GM23248 (cell line): ENCODE results near the gene CUX1. TPM values are rescaled to one million over a fixed set of nuclear protein-coding genes. Genes with fewer than 3 reads are reported as not detected.

ENCODE experiments used
- DNase-seq: peaks from one replicate; pipeline ENCODE4 v3.0.0-alpha.2; 2015
- H2AFZ ChIP-seq: fragments of 200-600 bp; sonication (generic); 2 replicates; pipeline ENCODE4 v1.6.1; 2016; ENCODE audit warnings: antibody characterized with exemption
- H3F3A ChIP-seq: fragments of 200-600 bp; sonication (generic); 2 replicates; pipeline ENCODE4 v1.6.1; 2016; ENCODE audit warnings: mild to moderate bottlenecking, antibody characterized with exemption, mixed run types; ENCODE audit not compliant: insufficient read depth
- H3K27ac ChIP-seq: fragments of 200-600 bp; sonication (generic); 2 replicates; pipeline ENCODE4 v1.5.1; 2016; ENCODE audit warnings: mild to moderate bottlenecking
- H3K27me3 ChIP-seq: fragments of 200-600 bp; sonication (generic); replicated peaks from 2 replicates; pipeline ENCODE4 v1.6.1; 2016; ENCODE audit warnings: mild to moderate bottlenecking; ENCODE audit not compliant: insufficient read depth
- H3K36me3 ChIP-seq: fragments of 200-600 bp; sonication (generic); 2 replicates; pipeline ENCODE4 v1.6.1; 2016; ENCODE audit warnings: low read depth, mild to moderate bottlenecking
- H3K4me1 ChIP-seq: fragments of 200-600 bp; sonication (generic); 2 replicates; pipeline ENCODE4 v1.6.1; 2016; ENCODE audit warnings: mild to moderate bottlenecking; ENCODE audit not compliant: insufficient read depth
- H3K4me2 ChIP-seq: fragments of 200-600 bp; sonication (generic); one replicate; pipeline ENCODE4 v1.6.1; 2016; ENCODE audit warnings: mild to moderate bottlenecking; ENCODE audit not compliant: unreplicated experiment
- H3K4me3 ChIP-seq: fragments of 200-600 bp; sonication (generic); 2 replicates; pipeline ENCODE4 v1.5.1; 2016; ENCODE audit warnings: mild to moderate bottlenecking
- H3K79me2 ChIP-seq: fragments of 200-600 bp; sonication (generic); 2 replicates; pipeline ENCODE4 v1.6.1; 2016; ENCODE audit warnings: mild to moderate bottlenecking; ENCODE audit not compliant: insufficient read depth
- H3K9ac ChIP-seq: fragments of 200-600 bp; sonication (generic); 2 replicates; pipeline ENCODE4 v1.6.1; 2016; ENCODE audit warnings: mild to moderate bottlenecking
- H3K9me2 ChIP-seq: fragments of 200-600 bp; sonication (generic); 2 replicates; pipeline ENCODE4 v1.6.1; 2016; ENCODE audit warnings: mixed run types, mild to moderate bottlenecking, moderate library complexity; ENCODE audit not compliant: insufficient read depth
- H3K9me3 ChIP-seq: fragments of 200-600 bp; sonication (generic); one replicate; pipeline ENCODE4 v1.6.1; 2017; ENCODE audit warnings: low read depth
- H4K20me1 ChIP-seq: fragments of 200-600 bp; sonication (generic); 2 replicates; pipeline ENCODE4 v1.6.0; 2016; ENCODE audit not compliant: insufficient read depth
- EZH2 ChIP-seq: fragments of 200-600 bp; sonication (generic); IDR thresholded peaks from 2 replicates; pipeline ENCODE4 v1.6.1; 2018; ENCODE audit warnings: antibody characterized with exemption, mild to moderate bottlenecking; ENCODE audit not compliant: insufficient read depth, poor library complexity, severe bottlenecking
- EZH2phosphoT487 ChIP-seq: fragments of 200-600 bp; sonication (generic); IDR thresholded peaks from 2 replicates; pipeline ENCODE4 v1.6.1; 2018; ENCODE audit warnings: antibody characterized with exemption, moderate library complexity, mild to moderate bottlenecking, low read depth; ENCODE audit not compliant: insufficient read depth
- WGBS, 2 experiments: methylation state at CpG; one replicate each; pipeline ENCODE4 v1.1.6; 2015 to 2017; ENCODE audit warnings: low lambda C conversion rate in 2 of 2, low coverage in 1 of 2; ENCODE audit errors: missing lambda C conversion rate in 2 of 2; 5-methylcytosine and 5-hydroxymethylcytosine counted together
- in situ Hi-C: fragments of 300-500 bp; cut with MboI; formaldehyde crosslinking; loops from 2 replicates; pipeline ENCODE4 v1.15.0; 2020
- polyA plus RNA-seq: library from polyadenylated mRNA; unstranded; fragments of >200 nt; fragmentation: Nextera tagmentation; extraction: Ambion mirVana; gene quantifications from 2 replicates; pipeline ENCODE4 v1.2.1, GENCODE V29; 2016
- total RNA-seq: library from RNA; depleted of rRNA; stranded (reverse); fragments of >200 nt; shearing (Covaris generic); gene quantifications from 2 replicates; pipeline ENCODE4 v1.2.3, GENCODE V29; 2014

Gene CUX1
- total and polyA plus RNA-seq, 2 experiments from 2014 or later, result 30.2 to 34.9 TPM

GRCh38 chr7:101868191-101868950 lies 50.9 kb downstream of the CUX1 start:
- peaks cover 88% of the 10 kb centered on the region for H3K79me2 ChIP-seq
- TF ChIP-seq EZH2 (no peak), EZH2phosphoT487 (no peak)

GRCh38 chr7:101869026-101869900 lies 51.8 kb downstream of the CUX1 start:
- in situ Hi-C loops, result no loop called here
- H3K27me3 ChIP-seq, result no peaks in the 10 kb centered on the region
- 95 to 98% methylated on average over 25 to 38 of the region's 38 CpGs for WGBS, 2 experiments
- H3K4me3 ChIP-seq, result no peak overlapping the region
- H3F3A ChIP-seq, result no peaks in the 10 kb centered on the region
- H3K4me2 ChIP-seq, result no peak overlapping the region
- H3K9me3 ChIP-seq, result no peaks in the 10 kb centered on the region
- no peak for DNase-seq
- no peak overlapping the region for H3K9ac ChIP-seq
- H3K27ac ChIP-seq, result no peak overlapping the region
- no peak overlapping the region for H2AFZ ChIP-seq
- H4K20me1 ChIP-seq, result no peaks in the 10 kb centered on the region
- 0 out of 2 replicates have a peak, but pooled peaks cover 3% of the 10 kb centered on the region for H3K4me1 ChIP-seq
- H3K36me3 ChIP-seq, result no peaks in the 10 kb centered on the region
- peaks cover 87% of the 10 kb centered on the region for H3K79me2 ChIP-seq
- no peaks in the 10 kb centered on the region for H3K9me2 ChIP-seq
- TF ChIP-seq EZH2 (no peak), EZH2phosphoT487 (no peak)

More at GRCh38 chr7:101868191-101868950, 50.9 kb downstream of the CUX1 start:
- Histone ChIP-seq H4K20me1 (no peaks in the 10 kb centered on the region), H3K27ac (no peak overlapping the region), H3K9me2 (no peaks in the 10 kb centered on the region), H3K4me3 (no peak overlapping the region), H3K27me3 (no peaks in the 10 kb centered on the region), H3K4me1 (no peaks in the 10 kb centered on the region), H3K4me2 (no peak overlapping the region), H3F3A (no peaks in the 10 kb centered on the region), H3K9ac (no peak overlapping the region), H3K9me3 (no peaks in the 10 kb centered on the region), H2AFZ (no peak overlapping the region), H3K36me3 (no peaks in the 10 kb centered on the region)
- 91 to 95% methylated on average over 11 of the region's 11 CpGs for WGBS, 2 experiments
- in situ Hi-C loops, result no loop called here
- no peak for DNase-seq

- H3K27me3 ChIP-seq, result no peaks in the 10 kb centered on the region
- no peak overlapping the region for H3K4me2 ChIP-seq
- no peak overlapping the region for H3K9ac ChIP-seq
- H3K9me3 ChIP-seq, result no peaks in the 10 kb centered on the region
- TF ChIP-seq EZH2phosphoT487 (no peak), EZH2 (no peak)
- H3K79me2 ChIP-seq, result peaks cover 87% of the 10 kb centered on the region
- no peaks in the 10 kb centered on the region for H4K20me1 ChIP-seq
- WGBS, 2 experiments, result 72 to 86% methylated on average over 4 to 7 of the region's 7 CpGs
- DNase-seq, result no peak
- no peaks in the 10 kb centered on the region for H3K36me3 ChIP-seq
- no peak overlapping the region for H3K4me3 ChIP-seq
- no peaks in the 10 kb centered on the region for H3K9me2 ChIP-seq
- in situ Hi-C loops, result no loop called here
- H3K27ac ChIP-seq, result no peak overlapping the region
- no peaks in the 10 kb centered on the region for H3F3A ChIP-seq
- no peak overlapping the region for H2AFZ ChIP-seq
- 0 out of 2 replicates have a peak, but pooled peaks cover 5% of the 10 kb centered on the region for H3K4me1 ChIP-seq
Observed at GRCh38 chr7:101869901-101870290, 52.5 kb downstream of the CUX1 start.

- Histone ChIP-seq H3F3A (no peaks in the 10 kb centered on the region), H4K20me1 (no peaks in the 10 kb centered on the region), H3K79me2 (peaks cover 87% of the 10 kb centered on the region), H3K9me3 (no peaks in the 10 kb centered on the region), H3K27me3 (no peaks in the 10 kb centered on the region), H3K9ac (no peak overlapping the region), H3K36me3 (no peaks in the 10 kb centered on the region), H2AFZ (no peak overlapping the region), H3K27ac (no peak overlapping the region), H3K9me2 (no peaks in the 10 kb centered on the region), H3K4me3 (no peak overlapping the region), H3K4me1 (0 out of 2 replicates have a peak, but pooled peaks cover 5% of the 10 kb centered on the region), H3K4me2 (no peak overlapping the region)
- in situ Hi-C loops, result no loop called here
- no peak for TF ChIP-seq EZH2
- no peak for TF ChIP-seq EZH2phosphoT487
- no peak for DNase-seq
- WGBS, 2 experiments, result 89 to 93% methylated on average over 12 of the region's 12 CpGs
Observed at GRCh38 chr7:101870361-101871062, 53.1 kb downstream of the CUX1 start.
